GM04503 (cell line): ENCODE results near the gene EVL.

ENCODE experiments used
- DNase-seq: peaks from one replicate; pipeline ENCODE4 v3.0.0-alpha.2; 2012; ENCODE audit warnings: low read depth

EVL gene

DNA sequence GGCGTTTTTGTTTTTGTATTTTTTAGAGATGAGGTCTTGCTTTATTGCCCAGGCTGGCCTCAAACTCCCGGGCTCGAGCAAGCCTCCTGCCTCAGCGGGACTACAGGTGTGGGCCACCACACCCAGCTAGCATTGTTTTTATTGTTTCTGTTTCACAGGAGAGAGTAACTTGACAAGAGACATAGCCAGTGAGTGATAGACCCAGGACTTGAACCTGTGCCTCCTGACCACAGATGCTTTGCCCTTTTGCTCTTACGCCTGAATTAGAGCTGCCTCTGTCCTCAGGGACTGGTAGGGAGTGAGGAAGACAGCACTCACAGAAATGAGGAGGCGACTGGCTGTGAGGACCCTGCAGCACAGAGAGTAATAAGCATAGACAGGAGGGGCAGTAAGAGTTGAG, 2.3 kb downstream of the EVL start:
- no peak for DNase-seq

DNA sequence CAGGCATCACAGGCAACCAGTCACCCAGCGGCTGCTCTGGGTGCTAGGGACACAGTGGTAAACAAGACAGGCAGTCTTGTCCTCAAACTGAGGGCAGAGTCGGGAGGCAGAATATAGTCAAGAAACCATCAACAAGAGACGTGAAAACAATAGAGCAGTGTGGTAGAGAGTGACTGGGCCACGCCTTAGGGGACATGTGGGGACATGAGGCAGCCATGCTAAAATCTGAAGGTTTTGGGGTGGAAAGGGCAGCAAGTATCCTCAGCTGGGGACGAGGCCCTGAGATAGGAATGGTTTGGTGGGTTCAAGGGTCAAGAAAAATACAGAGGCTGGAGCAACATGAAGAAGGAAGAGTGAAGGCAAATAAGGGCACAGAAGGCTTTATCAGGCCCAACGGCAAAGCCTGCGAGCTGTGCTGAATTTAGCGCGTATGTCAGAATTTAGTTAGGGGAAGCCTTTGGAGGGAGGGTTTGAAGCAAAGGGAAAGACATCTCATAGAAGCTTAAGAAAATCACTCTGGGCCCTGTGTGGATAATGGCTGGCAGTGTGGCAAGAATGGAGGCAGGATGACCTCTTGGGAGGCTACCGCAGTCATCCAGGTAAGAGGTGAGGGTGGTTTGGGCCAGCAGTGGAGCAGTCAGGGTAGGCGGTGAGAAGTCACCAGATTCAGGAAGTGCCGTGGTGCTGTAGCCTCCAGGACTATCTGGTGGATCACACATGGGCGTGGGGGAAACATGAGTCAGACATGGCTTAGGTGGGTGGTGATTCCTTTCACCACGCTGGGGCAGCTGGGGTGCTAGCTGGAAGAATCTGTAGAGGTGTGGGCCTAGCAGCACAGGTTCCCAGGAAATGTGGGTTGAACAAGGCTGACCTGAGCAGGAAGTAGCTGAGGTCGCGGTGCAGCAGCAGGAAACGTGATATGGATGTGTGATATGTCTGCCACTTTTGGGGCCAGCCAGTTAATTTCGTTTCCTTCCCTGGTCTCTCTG, 3.0 kb downstream of the EVL start:
- no peak for DNase-seq

DNA sequence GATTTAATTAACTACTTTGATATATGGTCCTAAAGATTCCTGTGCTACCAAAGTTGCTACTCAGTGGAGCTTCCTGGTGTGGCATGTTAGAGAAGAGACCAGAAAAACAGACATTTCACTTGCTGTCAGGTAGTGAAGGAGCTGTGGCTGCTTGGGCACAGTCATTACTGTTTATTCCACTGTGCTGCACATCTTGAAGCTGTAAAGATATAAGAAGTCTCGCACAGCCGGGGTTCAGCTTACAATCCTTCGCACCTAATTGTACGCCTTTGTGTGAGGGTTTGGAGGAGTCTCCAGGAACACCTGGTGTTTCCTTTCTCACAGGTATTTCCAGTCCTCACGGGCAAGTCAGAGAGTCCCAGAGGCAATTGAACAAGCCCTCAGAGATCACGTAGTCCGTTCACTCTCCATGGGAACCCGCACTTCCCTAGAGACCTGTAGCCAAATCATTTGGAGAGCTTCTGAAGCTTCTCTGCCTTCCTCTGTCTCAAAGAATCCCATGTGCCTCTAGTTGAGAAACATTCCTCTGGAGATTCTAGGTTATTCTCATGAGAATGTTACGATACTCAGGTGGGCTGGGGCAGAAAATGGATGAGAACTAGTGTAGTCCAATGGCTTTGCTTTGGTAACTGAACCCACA, 4.1 kb downstream of the EVL start:
- no peak for DNase-seq

DNA sequence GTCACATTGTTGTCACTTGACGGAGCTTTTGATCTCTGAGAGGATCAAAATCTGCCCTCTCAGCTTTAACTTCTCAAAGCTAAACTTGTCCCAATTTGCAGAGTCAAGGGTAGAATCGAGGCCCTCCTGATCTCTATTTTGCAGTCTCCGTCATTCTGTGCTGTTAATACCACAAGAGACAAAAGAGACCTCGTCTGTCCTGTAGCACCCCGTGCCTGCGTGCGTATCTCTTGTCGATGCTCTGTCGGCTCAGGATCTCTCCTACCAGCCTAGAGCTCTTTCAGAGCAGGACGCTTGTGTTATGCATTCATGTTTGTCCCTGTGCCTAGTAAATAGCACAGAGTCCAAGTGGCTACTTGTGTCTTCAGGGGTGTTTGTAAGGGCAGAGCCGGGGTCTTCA, 5.1 kb downstream of the EVL start:
- no peak for DNase-seq

DNA sequence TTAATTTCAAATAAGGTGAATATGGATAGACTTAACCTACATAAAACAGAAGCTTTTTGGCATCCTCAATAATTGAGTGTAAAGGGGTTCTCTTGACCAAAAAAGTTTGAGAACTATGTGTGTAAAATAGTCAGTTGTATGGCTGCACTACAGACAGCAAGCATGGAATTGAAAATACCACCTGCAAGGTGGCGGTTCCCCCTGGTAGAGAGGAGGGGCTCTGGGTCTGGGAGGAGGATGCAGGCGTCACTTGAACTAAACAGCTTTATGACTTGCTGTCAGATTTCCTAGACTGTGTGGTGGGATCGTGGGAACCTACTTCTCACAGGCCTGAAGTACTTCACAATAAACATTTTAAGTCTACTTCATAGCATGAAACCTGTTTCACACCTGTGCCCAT, 6.3 kb downstream of the EVL start:
- DNase-seq, result no peak

DNA sequence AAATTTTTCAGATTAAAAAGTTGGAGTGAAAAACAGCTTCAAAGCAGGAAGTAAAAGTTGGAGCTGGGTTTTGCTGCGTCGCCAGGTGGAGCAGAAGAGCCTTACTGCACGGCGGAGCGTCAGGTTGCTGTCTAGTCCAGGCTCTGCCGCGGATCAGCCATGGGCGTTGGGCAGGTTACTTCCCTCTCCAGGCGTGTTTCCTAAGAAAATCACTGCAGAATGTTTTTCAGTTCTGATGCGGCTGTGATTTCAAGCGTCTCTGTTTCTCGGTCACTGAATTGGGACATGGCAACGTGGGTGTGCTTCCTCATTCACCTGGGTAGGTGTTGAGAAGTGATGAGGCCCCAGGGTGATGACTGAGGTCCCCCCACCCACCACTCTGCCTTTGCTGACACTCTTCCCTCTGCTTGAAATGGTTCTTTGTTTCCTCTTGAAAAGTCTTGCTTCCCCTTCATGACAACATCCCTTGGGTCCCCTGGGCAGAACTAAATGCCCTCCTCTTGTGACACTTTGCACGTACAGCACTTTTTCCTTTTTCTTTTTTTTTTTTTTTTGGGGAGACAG, 7.6 kb downstream of the EVL start:
- no peak for DNase-seq

DNA sequence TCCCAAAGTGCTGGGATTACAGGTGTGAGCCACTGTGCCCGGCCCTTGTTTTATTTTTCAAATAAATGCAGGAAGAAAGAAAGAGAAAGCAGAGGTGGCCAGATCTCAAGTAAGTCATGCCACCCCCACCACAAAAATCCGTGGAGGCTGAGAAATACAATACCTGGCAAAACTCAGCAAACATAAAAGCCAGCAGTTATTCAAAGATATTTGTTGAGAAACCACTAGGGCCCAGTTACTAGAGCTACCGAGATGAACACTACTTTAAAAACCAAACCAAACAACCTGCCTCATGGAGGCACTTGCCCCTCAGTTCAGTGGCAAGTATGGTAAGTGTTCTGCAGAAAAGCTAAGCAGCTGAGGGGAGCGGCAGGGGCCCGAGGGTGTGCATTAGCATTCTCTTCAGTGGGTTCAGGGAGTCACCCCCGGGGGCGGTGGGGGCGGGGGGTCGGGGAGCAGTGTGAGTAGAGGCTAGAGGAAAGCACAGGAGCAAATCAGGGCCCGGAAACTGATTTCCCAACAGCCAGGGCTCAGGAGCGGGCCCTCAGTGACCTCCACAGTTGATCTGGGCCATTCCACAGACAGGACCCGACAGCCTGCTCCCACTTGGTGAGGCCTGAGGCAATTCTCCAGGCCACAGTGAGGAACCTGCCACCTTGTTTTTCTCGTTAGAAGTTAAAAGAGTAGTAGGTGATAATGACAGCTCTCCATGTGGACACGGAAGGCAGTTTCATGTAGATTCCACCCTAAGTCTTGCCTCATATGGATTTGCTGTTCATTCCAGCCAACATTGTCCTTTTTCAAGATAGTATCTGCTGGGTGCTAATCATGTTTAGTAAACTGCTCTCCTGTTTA, 8.6 kb downstream of the EVL start:
- no peak for DNase-seq

DNA sequence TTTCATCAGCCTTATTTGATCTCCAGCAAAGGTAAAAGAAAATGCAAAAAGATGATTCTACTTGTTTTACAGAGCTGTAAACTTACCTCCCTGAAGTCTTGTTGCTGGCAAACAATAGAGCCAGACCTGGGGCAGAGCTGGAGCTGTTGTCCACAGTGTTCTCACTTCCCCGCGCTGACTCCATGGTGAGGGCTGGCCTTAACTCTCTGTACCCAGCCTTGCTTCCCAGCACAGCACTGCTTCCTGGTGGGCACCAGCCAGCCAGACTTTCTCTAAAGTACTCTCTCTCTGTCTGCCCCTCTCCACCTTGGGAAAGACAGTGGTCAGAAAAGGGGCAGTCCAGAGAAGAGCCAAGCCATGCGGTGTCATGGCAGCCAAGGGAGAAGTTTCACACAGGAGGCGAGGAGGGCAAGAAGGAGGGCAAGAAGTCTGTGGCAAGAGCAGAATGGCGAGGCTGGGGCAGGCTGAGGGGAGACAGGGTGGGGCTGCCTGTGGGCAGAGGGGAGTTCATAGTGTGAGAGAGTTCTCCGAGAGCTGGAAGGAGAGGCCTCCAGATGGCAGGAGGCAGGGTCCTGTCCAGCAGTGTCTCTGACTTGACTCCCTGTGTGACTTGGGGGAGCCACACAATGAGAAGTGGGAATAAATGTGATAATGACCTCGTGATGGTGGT, 9.3 kb downstream of the EVL start:
- DNase-seq, result no peak

DNA sequence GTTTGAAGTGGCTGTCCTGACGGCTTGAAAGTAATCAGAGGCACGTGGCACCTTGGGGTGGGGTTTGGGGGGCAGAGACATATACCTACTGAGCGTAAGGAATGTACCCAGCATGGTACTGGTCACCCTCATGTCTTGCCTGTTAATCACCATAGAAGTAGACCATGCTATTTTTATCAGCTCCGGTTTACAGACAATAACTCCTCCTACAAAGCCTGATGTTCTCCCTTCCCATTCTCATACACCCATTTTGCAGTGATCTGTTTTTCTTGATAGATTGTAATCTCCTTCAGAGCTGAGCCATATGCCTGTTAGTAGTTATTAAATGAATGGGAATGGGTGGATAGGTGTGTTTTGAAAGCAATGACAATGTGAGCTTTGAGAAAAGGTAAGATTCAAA, 10.5 kb downstream of the EVL start:
- no peak for DNase-seq

DNA sequence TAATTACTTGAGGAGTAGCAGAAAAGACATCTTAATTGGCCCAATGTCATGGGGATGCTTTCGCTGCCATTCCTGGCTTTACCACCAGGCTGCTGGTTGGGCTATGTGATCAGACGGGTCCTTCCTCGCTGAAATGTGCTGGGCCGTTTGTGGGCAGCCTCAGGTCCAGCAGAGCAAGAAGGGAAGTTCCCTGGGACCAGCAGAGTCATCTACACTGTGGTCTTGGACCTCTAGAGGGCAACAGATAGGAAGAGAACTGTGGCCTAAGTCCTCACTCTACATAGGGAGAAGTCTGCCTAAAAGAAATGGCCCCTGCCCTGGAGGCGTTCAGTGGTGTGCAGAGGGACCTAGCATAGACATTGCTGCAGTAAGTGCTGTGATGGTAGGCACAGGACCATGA, 10.9 kb downstream of the EVL start:
- DNase-seq, result no peak

DNA sequence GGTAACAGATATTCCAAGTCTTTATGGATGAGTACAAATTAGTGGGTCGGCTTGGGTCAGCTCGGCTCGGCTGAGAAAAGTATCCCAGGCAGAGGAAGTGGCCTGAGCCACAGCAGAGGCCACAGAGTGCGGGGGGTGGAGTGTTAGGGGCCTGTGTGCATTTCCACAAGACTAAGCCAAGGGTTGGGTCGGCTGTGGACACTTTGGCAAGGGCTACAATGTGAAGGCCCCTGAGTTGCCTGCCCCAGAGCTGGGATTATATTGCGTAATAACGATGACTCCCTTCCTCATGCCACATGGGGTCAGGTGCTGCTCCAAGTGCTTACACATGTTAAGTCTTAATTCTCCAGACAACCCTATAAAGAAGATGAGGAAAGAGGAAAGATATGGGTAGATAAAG, 11.4 kb downstream of the EVL start:
- peak; percentile 57 for DNase-seq

DNA sequence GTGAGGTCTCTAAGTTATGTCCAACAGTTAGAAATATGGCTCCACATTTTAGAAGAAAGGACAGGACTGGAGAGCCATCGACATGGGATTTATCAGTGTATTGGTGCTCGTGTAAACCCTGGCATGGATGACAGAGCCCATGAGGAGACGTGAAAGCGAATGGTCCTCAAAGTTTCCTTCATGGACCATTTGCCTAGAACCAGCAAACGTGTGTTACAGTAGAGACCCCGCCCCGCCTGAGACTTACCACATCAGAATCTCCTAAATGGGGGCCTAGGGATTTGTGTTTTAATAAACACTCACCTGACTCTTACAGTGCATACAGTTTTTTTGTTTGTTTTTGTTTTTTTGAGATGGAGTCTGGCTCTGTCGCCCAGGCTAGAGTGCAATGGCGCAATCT, 12.2 kb downstream of the EVL start:
- no peak for DNase-seq

DNA sequence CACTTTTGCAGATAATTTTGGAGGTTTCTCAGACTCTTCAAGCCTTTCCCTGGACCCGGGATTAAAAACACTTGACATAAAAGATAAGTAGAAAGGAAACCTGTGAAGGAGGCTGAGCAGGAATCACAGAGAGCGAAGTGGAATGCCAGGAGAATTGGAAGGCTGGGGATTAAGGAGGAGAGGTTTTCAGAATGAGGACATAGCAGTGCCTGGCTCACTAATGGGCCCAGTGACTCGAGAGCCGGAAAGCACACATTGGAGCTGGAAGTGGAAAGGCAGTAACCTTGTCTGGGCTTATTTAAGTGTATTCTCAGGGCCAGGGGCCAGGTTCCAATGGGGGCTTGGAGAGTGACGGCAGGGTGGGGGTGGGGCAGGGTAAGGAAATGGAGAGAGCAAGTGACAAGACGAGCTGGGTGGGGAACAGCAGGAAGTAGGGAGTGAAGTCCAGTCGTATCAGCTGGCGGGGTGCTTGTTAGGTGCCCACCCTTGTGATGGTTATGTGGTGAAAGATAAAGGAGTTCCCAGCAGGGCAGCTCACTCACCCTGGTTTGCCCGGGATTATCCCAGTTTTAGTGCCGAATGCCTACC, 13.1 kb downstream of the EVL start:
- DNase-seq, result no peak

DNA sequence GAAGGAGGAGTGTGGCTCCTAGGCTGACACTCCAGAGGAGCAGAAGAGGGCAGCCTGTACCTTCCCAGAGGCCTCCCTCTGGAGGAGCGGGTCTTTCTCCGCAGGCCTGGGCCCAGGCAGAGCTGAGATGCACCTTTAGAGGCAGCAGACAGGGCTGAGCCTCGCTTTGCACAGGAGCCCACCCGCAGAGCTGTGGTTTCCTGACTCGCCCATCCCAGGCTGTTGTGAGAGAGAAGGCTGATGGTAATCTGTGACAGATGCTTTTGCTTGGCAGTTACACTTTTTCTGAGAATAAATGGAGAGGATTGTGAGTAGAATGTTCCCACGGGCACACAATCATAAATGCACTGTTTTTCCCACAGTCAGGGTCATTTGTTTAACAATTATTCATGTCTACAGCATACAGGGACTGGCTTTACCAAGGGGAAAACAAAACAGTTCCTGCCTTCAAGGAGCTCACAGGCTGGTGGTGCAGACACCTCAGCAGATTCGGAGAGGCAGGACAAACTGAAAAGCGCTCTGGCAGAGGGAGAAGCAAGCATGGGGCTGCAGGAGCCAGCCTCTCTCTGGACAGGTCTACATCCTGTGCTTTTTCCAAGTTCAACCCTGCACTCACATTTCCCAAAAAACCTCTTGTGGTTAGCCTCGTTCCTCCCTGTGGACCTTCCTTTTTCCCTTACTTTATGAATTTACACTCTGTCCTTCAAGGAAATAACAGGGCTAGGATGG, 13.9 kb downstream of the EVL start:
- DNase-seq, result peak; percentile 68

DNA sequence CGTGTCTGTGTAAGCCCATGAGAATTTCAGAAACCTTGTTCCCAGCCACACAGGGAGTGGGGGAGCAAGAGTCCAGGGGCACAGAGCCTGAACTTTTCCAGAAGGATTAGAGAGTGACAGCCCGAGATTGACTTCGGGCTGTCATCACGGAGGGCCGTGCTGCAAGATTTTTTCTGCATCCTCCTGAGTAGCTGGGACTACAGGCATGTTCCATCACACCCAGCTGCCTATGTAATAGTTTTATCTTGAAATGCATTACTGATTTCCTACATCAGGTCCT, 14.4 kb downstream of the EVL start:
- DNase-seq, result no peak

DNA sequence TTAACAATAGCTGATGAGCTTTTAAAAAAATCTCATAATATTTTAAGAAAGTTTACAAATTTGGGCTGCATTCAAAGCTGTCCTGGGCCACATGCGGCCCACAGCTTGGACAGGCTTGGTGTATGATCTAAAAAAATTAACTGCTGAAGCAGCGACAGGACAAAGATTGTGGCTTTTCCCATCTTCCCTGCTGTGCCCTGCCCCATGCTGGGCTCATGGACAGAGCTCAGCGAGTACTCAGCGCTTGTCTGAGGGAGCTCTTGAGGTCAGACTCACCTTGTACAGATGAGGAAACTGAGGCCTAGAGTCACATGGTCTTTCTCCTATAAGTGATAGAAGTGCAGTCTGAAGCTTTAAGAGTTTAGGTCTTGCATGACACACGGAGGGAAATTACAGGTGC, 15.0 kb downstream of the EVL start:
- DNase-seq, result no peak

DNA sequence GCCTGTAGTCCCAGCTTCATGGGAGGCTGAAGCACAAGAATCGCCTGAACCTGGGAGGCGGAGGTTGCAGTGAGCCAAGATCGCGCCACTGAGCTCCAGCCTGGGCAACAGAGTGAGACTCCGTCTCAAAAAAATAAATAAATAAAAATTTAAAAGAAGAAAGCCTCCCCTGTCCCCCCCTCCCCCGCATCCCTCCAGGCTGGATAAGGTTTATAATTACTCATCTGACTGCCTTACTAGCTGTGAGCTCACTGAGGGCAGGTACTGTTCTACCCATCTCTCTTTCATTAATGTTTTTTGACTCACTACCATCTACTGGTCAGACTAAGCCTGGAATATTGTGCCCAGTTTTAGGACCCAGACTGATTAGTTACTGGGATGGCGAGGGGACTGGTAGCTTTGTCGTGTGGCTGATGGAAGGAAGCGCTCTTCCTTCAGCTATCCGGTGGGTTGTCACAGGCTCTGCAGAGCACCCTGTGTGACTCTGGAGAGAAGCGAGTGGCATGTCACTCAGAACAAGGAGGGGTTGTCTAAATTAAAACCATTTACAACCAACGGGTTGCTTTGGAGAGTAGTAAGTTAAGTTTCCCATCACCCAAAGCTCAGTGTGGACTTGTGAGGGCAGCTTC, 16.9 kb downstream of the EVL start:
- no peak for DNase-seq

DNA sequence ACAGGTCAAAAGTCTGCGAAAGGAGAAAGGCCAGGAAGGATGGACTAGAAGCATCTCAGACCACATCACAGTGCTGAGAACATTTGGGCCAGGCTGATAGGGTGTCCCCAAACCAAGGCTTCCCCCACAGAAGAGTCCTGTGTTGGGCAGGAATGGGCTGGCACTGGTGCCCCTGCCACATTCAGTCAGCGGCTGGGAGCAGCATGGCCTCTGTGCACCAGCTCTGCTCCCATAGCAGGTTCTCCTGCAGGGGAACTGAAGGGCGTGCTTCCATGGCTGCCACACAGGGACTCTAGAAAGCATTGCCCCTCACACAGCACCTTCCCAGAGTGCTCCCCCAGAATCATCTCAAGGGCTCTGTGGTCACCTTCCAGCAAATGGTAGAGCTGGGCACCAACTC, 17.5 kb downstream of the EVL start:
- DNase-seq, result no peak

DNA sequence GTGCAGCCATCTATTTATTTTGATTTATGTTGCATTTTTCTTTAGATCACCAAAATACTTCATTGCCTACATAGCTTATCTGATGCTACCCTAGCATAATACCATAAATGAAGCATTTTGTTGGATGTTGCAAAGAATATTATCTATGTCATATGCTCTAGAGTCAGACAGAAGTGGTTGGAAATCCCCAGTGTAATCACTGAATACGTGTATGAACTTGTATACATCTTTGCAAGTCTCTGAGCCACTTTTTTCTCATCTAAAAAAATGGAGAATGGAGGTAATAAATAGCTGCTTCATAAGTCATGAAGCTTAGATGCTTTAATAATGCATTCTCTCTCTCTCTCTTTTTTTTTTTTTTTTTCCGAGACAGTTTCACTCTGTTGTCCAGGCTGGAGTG, 18.5 kb downstream of the EVL start:
- no peak for DNase-seq

DNA sequence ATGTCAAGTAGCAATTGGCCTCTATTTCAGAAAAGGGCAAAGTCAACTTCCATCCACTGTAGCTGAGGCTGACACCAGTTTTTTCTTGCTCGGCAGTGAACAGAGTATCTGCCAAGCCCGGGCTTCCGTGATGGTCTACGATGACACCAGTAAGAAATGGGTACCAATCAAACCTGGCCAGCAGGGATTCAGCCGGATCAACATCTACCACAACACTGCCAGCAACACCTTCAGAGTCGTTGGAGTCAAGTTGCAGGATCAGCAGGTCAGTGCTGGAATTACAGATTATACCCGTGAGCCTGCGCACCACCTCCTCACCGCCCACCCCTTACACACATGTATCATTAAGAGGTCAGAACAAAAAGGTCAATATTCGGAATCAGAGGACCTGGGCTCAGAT, 19.4 kb downstream of the EVL start:
- DNase-seq, result no peak

DNA sequence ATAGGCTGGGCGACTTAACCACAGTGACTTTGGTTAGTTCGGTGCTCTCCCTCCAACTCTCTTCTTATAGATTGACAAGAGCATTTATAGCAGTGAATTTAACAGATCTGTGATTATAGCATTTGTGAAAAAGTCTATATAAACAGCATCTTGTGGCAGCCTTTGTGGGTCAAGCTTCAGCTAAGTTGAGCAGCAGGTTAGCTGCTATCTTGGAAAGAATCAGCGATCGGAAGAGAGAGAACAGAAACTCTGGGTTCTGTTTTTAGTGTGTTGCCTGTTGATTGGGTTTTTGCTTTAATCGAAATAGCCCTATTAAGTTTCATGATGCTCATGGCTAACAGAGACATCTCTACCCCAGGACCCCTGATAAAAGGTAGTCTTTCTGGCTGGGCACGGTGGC, 20.2 kb downstream of the EVL start:
- DNase-seq, result no peak
